DND-41 (cell line): ENCODE results near the gene RNASEH1.

Experiments used
- ATAC-seq: fragments of 200-7000 bp; cut with Tn5 transposase; 3 replicates; pipeline ENCODE4 v1.9.1; 2021; ENCODE audit warnings: low read depth; ENCODE audit not compliant: insufficient read depth
- DNase-seq: peaks from one replicate; pipeline ENCODE4 v3.0.0-alpha.2; 2020
- H2AFZ ChIP-seq: 2 replicates; pipeline ENCODE4 v1.6.0; 2012; ENCODE audit warnings: low read depth, low read length
- H3K27ac ChIP-seq: 2 replicates; pipeline ENCODE4 v1.5.1; 2012; ENCODE audit warnings: low read length, inconsistent platforms
- H3K27me3 ChIP-seq: fragments of 200-600 bp; sonication (generic); 2 replicates; pipeline ENCODE4 v1.6.0; 2012; ENCODE audit warnings: low read length, mild to moderate bottlenecking, inconsistent platforms; ENCODE audit not compliant: insufficient read depth, poor library complexity
- H3K36me3 ChIP-seq: 2 replicates; pipeline ENCODE4 v1.5.1; 2012; ENCODE audit warnings: low read length, inconsistent platforms; ENCODE audit not compliant: insufficient read depth
- H3K4me1 ChIP-seq: 2 replicates; pipeline ENCODE4 v1.5.1; 2012; ENCODE audit warnings: mild to moderate bottlenecking, low read length; ENCODE audit not compliant: insufficient read depth
- H3K4me2 ChIP-seq: 2 replicates; pipeline ENCODE4 v1.6.0; 2012; ENCODE audit warnings: mild to moderate bottlenecking, moderate library complexity, low read length, inconsistent platforms; ENCODE audit not compliant: insufficient read depth
- H3K4me3 ChIP-seq, 2 experiments: fragments of 200-600 bp in 1 of 2; shearing (Covaris generic) in 1 of 2; 2 replicates each; pipeline ENCODE4 v1.5.1; 2012 to 2016; ENCODE audit warnings: inconsistent platforms in 2 of 2, low read length in 2 of 2, mild to moderate bottlenecking in 2 of 2, low read depth in 1 of 2, moderate library complexity in 1 of 2
- H3K79me2 ChIP-seq: 2 replicates; pipeline ENCODE4 v1.6.0; 2012; ENCODE audit warnings: low read length, inconsistent platforms; ENCODE audit not compliant: insufficient read depth
- H3K9ac ChIP-seq: 2 replicates; pipeline ENCODE4 v1.6.0; 2012; ENCODE audit warnings: low read depth, mild to moderate bottlenecking, inconsistent platforms, low read length, moderate library complexity
- H3K9me3 ChIP-seq: 2 replicates; pipeline ENCODE4 v1.5.1; 2012; ENCODE audit warnings: low read length, moderate library complexity, mild to moderate bottlenecking, inconsistent platforms; ENCODE audit not compliant: insufficient read depth, severe bottlenecking
- H4K20me1 ChIP-seq: 2 replicates; pipeline ENCODE4 v1.6.0; 2012; ENCODE audit warnings: low read length; ENCODE audit not compliant: insufficient read depth
- EZH2 ChIP-seq: IDR thresholded peaks from 3 replicates; pipeline ENCODE4 v1.6.1; 2012; ENCODE audit warnings: borderline replicate concordance, low read depth, mild to moderate bottlenecking, moderate library complexity, low read length, inconsistent platforms; ENCODE audit not compliant: severe bottlenecking
- TF ChIP-seq, protein P1 (sequence below): IDR thresholded peaks from 2 replicates; pipeline ENCODE4 v1.5.1; 2012; ENCODE audit warnings: borderline replicate concordance, low read length, moderate library complexity, mild to moderate bottlenecking; ENCODE audit not compliant: poor library complexity, severe bottlenecking; ENCODE audit errors: extremely low read depth

The RNASEH1 gene

DNA sequence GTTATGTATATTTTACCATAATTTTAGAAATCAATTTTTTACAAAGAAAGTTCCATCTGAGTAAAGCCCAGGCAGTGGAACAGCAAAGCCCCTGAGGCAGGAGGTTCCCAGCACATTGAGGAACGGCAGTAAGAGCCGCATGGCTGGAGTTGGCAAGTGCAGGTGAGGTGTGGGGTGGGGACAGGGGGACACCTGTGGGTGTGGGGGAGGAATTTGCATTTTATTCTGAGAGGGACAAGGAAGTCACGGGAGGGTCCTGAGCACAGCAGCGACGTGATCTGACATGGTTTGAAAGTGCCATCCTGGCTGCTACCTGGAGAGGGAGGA is 22.7 kb downstream of the RNASEH1 start:
- no peak overlapping the region for H2AFZ ChIP-seq
- no peaks in the 10 kb centered on the region for H4K20me1 ChIP-seq
- no peaks in the 10 kb centered on the region for H3K9me3 ChIP-seq
- no peak overlapping the region for H3K27ac ChIP-seq
- DNase-seq (no peak), ATAC-seq (no peak)
- no peak overlapping the region for H3K4me3 ChIP-seq
- no peak for TF ChIP-seq EZH2
- TF ChIP-seq, protein P1, sequence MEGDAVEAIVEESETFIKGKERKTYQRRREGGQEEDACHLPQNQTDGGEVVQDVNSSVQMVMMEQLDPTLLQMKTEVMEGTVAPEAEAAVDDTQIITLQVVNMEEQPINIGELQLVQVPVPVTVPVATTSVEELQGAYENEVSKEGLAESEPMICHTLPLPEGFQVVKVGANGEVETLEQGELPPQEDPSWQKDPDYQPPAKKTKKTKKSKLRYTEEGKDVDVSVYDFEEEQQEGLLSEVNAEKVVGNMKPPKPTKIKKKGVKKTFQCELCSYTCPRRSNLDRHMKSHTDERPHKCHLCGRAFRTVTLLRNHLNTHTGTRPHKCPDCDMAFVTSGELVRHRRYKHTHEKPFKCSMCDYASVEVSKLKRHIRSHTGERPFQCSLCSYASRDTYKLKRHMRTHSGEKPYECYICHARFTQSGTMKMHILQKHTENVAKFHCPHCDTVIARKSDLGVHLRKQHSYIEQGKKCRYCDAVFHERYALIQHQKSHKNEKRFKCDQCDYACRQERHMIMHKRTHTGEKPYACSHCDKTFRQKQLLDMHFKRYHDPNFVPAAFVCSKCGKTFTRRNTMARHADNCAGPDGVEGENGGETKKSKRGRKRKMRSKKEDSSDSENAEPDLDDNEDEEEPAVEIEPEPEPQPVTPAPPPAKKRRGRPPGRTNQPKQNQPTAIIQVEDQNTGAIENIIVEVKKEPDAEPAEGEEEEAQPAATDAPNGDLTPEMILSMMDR = no peak
- no peak overlapping the region for H3K9ac ChIP-seq
- no peak overlapping the region for H3K4me2 ChIP-seq
- no peaks in the 10 kb centered on the region for H3K79me2 ChIP-seq
- peaks cover 12% of the 10 kb centered on the region for H3K36me3 ChIP-seq
- H3K4me1 ChIP-seq = no peaks in the 10 kb centered on the region
- H3K27me3 ChIP-seq = no peaks in the 10 kb centered on the region

DNA sequence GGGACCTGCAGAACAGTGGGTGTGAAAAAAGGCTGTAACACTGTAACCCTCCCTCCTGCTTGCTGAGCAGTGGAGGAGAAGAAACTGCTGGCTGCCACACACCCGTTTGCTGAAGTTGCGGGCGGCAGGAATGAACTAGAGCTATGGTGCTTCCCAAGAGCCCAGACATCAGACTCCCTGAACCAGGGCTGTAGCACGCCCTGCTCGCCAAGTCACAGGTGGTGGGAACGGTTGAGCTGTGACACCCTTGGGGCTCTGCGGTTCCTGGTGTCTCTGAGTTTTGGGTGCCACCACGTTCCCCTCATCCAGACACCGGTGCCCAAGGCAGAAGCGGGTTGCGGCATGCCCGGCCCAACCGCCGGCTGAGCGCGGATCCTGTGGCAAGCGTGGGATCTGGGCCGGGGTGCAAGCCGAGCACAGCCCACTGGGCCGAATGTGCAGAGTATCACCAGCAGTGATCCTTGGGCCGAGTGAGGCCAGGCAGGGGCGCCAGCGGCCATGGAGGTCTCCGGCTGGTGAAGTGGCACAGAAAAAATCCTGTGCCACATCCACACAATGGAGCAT is 23.8 kb downstream of the RNASEH1 start:
- no peak for ATAC-seq
- Histone ChIP-seq H3K27ac (no peak overlapping the region), H3K4me1 (no peaks in the 10 kb centered on the region), H3K27me3 (no peaks in the 10 kb centered on the region), H3K9ac (no peak overlapping the region), H3K4me3 (no peak overlapping the region), H3K36me3 (peaks cover 2% of the 10 kb centered on the region; the same call in 1 of the 2 replicates), H3K79me2 (no peaks in the 10 kb centered on the region), H4K20me1 (no peaks in the 10 kb centered on the region), H3K4me2 (no peak overlapping the region), H3K9me3 (no peaks in the 10 kb centered on the region), H2AFZ (no peak overlapping the region)
- no peak for TF ChIP-seq EZH2
- TF ChIP-seq, protein P1 = no peak
- DNase-seq = no peak

DNA sequence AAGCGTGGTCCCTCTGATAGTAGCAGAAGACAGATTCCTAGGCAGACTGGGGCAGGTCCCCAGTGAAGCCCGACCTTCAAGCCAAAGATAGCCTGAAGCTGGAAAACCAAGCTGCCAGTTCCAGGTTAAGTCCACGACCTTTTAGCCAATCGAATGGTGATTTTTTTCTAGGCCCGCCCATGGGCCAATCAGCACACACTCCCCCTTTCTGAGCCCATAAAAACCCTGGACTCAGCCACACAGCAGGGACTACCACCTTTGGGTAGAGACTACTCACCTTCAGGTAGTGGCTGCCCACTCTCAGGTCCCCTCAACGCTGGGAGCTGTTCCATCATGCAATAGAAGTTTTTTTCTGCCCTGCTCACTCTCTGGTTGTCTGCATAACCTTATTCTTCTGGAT is 24.3 kb downstream of the RNASEH1 start:
- Histone ChIP-seq H3K9ac (no peak overlapping the region), H3K79me2 (no peaks in the 10 kb centered on the region), H3K36me3 (peaks cover 2% of the 10 kb centered on the region; the same call in 1 of the 2 replicates), H3K9me3 (no peaks in the 10 kb centered on the region), H3K27ac (no peak overlapping the region), H2AFZ (no peak overlapping the region), H3K27me3 (no peaks in the 10 kb centered on the region), H3K4me3 (no peak overlapping the region), H4K20me1 (no peaks in the 10 kb centered on the region), H3K4me1 (no peaks in the 10 kb centered on the region), H3K4me2 (no peak overlapping the region)
- TF ChIP-seq EZH2 = no peak
- TF ChIP-seq, protein P1 = no peak
- DNase-seq = no peak
- no peak for ATAC-seq

DNA sequence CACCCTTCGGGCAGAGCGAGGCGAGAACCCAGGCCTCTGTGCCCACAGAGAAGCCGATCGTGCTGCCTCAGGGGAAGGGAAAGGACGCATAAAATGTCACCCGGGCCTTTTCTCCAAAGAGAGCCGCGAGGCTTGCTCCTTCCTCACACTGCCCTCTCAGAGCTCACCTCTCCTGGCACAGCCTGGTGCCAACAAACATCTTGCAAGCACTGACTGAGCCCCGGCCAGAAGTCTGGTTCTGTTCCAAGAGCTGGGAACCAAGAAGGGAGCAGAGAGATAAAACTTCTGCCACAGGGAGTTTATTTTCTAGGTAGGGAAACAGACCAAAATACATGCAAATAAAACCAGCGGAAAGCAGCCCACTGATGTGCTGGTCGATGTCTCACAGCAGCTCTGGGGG is 25.2 kb downstream of the RNASEH1 start:
- Histone ChIP-seq H3K4me2 (no peak overlapping the region), H4K20me1 (no peaks in the 10 kb centered on the region), H3K9me3 (no peaks in the 10 kb centered on the region), H3K27me3 (no peaks in the 10 kb centered on the region), H3K36me3 (no peaks in the 10 kb centered on the region; the same call in 1 of the 2 replicates), H3K4me1 (no peaks in the 10 kb centered on the region), H3K79me2 (no peaks in the 10 kb centered on the region), H3K27ac (no peak overlapping the region), H2AFZ (no peak overlapping the region), H3K4me3 (no peak overlapping the region), H3K9ac (no peak overlapping the region)
- no peak for ATAC-seq
- TF ChIP-seq, protein P1 = no peak
- no peak for TF ChIP-seq EZH2
- no peak for DNase-seq
